ENCODE measurements around the gene RAET1E.
"Not testable (repeated sequence)": the region's sequence is repeated elsewhere in the genome, so short reads cannot be mapped to it uniquely, and the experiment has no call there.

RAET1E gene

DNA sequence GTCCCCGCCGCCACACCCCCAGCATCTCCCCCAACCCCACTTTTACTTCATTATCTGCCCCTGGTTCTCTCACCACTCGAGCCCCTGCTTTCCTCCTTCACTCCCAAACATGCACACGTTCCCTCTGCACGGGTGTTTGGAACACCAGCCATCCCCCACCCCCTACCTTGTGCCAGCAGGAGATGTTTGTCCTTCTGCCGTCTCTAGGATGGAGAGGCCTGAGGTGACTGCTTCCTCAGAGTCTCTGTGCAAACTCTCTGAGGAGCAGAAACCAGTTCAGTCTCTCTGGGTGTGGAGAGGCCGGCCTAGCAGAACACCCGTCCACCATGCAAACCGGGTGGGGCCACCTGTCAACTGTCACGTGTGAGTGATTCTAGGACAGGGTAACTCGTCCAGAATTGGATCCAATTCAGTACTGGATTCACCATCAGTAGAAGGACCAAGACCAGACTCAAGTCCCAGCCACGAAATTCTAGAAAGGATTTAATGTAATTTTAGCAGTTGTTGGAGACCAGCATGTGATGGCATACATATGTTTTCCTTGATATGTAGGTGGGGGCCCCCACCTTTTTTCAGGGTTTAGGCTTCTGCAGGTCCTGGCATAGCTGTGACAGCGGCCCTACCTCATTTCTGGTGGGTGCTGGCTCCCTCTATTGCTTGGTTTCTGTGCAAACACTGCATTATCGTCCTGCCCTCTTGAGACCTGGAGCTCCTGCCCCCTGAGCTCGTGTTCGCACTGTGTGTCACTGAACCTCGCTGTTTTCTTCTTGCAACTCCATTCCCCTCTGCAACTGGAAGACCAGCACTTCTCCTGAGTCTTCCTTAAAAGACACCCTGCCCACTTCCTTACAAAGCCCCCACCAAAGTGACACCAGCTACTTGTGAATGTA, at the start of gene RAET1E:
Gene RAET1E (minus strand): TSS at position 259 of the 890 bp plus-strand sequence. CDS start 7,212 bp downstream, outside the sequence.
- DNase-seq: no peak

DNA sequence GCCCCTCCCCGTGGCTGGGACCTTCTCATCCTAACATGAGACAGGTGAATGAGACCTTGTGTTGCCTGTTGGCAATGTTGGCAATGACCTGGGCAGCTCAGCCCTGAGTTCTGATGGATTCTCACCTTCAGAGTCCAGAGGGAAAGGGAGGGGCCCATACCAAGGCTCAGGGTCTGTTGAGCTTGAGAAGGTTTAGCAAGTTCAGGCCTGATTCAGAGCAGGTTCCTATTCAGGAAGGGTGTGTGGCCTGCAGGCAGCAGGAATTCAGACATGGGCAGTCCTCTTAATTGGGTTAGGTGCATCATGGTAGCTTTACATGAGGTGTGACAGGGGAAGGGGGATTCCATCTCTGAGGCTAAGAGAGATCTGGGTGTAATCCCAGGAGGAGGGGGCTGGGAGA, 49.6 kb upstream of the RAET1E start:
- not testable (repeated sequence) for DNase-seq

DNA sequence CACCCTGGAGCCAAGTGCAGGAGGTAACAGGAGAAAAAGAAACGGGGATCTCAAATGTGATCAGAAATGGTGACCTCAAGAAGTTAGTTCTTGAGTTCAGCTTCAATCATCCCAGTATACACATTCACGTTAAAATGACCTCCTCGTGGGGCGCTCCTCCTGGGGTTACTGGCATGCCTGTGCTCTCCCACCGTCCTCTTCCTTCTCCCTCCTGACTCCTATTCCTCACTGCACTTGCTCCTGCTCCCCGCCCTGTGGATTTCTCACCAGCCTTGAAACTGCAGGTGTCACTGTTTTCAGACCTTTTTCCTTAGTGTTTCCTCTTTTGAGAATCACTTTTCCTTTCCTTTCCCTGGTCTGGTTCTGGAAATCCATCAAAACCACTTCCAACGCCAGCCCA, 48.7 kb upstream of the RAET1E start:
- not testable (repeated sequence) for DNase-seq

DNA sequence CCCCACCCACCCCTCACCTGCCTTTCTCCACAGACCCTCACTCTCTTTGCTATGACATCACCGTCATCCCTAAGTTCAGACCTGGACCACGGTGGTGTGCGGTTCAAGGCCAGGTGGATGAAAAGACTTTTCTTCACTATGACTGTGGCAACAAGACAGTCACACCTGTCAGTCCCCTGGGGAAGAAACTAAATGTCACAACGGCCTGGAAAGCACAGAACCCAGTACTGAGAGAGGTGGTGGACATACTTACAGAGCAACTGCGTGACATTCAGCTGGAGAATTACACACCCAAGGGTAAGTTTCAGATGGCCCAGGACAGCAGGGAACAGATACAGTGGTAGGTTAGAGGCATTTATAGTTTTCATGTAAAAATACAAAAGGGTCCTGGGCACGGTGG, 47.4 kb upstream of the RAET1E start:
- not testable (repeated sequence) for DNase-seq

DNA sequence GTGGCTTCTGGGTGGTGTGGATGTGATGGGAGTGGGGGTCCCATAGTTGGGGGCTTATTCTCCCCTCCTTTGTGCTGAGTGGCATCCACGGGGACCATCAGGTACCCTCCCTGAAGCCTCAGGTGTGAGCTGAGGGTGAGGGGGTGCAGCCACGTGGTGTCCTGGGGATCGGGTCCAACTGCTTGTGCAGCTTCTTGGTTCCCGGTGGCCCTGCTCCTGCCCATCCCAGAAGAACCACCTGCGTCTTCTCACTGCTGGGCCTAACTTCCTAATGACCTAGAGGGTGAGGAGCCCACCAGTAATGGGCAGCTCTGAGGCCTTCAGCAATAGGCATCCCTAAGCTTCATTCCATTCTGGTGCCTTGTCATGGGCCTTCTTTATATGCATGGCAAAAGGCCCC, 45.4 kb upstream of the RAET1E start:
- not testable (repeated sequence) for DNase-seq

- no peak for DNase-seq
Observed at GRCh38 chr6:149942461-149942829, 44.5 kb upstream of the RAET1E start.

- DNase-seq: peak; percentile 70
Observed at GRCh38 chr6:149941583-149942460, 43.9 kb upstream of the RAET1E start, which contains the start of gene ULBP2. Gene ULBP2, plus strand, starts transcription at chr6:149942014. Its CDS starts 59 bp downstream, at chr6:149942073.

DNA sequence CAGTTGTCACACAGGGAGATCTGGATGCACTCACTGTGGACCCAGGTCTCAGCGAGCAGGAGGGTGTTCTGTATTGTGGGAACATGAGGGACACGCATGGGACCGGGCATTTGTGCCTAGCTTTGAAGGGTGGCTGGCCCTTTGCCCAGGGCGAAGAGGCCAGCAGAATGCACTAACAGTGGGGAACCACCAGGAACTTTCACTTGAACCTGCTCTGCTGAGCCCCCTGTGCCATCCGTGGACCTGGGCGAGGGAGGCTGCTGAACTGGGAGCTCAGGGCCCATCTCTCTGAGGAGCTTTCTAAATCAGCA, 42.7 kb upstream of the RAET1E start:
- DNase-seq: no peak

- no peak for DNase-seq
Observed at GRCh38 chr6:149939909-149940671, 42.2 kb upstream of the RAET1E start.

- DNase-seq: no peak
Observed at GRCh38 chr6:149939356-149939648, 41.4 kb upstream of the RAET1E start.

GRCh38 chr6:149938571-149939355, 40.9 kb upstream of the RAET1E start:
- no peak for DNase-seq

DNA sequence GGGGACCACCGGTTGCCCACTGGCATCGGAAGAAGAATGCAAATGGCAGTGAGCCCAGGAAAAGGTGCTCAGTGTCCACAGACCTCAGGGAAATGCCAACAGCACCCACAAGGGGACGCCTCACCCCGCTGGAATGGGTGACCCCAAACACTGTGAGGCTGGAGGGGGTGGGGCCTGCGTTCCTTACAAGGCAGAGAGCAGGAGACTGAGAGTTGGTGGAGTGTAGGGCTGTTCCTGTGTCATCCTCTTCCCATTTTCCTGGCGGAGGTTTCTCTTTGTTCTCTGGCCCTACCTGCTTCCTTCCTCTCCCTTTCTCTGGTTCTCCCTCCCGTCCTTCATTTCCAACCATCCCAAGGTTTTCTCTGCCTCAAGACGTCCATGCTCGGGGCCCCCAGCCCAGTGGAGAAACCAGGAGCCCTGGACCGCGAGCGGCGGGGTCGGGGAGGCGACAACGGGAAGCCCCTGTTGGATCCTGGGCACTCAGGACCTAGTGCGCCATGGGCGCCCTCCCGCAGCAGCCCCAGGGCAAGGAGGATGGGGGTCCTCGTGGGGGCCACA, 40.2 kb upstream of the RAET1E start:
- DNase-seq: not testable (repeated sequence)

GRCh38 chr6:149936743-149937142, 38.8 kb upstream of the RAET1E start:
- DNase-seq: no peak

- DNase-seq: no peak
Observed at GRCh38 chr6:149935668-149936067, 37.8 kb upstream of the RAET1E start.

DNA sequence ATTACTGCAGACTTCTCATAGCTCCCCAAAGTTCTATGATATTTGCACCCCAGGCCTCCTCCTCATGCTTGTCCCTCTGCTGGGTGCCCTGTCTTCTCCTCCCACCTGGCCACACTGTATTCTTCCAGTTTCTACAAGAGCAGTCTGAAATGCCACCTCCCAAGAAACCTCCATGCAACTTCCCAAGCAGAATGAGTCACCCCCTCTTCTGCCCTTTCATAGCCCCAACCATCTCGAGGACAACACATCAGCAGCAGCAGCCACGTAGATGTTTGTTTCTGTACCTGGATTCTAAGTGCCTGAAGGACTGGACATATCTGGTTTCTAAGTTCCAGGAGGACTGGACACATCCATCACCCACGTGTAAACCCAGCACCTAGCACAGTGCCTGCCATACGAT, 37.3 kb upstream of the RAET1E start:
- no peak for DNase-seq

DNA sequence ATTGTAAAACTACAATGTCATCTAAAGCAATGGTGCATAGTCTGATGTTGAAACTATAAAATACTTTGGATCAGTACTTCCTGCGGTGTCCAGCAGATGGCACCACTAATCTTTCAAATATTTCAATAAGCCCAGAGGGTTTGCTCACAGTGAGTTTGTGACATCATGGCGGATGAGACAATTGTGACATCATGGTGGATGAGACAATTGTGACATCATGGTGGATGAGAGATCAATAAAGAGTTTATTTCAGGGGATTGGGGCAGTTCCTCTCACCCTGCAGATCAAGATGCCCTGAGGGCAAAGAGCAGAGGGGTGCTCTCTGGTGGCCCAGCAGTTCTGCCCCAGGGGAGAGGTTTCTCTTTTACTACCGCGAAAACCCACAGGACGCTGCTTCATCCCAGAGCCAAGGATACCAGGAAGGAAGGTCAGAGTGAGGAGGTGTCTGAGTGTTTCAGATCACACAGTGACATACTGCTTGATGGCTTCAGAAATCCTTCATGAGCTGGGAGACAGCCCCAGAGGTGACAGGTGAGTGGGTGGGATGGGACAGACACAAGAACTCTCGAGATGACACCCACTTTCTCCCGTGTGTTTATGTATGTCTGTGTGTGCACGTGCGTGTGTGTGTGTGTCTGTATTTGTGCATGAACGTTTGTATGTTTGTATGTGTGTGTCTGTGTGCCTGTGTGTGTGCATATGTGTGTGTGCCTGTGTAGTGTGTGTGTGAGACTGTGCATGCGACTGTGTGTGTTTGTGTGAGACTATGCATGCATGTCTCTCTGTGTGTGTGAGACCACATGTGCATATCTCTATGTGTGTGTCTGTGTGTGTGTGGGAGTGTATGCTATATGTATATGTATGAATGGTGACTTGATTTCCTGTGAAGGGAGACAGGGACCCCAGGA, 36.6 kb upstream of the RAET1E start:
- peak; percentile 49 for DNase-seq

GRCh38 chr6:149933461-149933860, 35.5 kb upstream of the RAET1E start:
- DNase-seq: no peak

- no peak for DNase-seq
Observed at GRCh38 chr6:149933036-149933435, 35.1 kb upstream of the RAET1E start.

GRCh38 chr6:149931501-149931900, 33.6 kb upstream of the RAET1E start:
- DNase-seq: no peak

- no peak for DNase-seq
Observed at GRCh38 chr6:149929422-149929821, 31.5 kb upstream of the RAET1E start.

DNA sequence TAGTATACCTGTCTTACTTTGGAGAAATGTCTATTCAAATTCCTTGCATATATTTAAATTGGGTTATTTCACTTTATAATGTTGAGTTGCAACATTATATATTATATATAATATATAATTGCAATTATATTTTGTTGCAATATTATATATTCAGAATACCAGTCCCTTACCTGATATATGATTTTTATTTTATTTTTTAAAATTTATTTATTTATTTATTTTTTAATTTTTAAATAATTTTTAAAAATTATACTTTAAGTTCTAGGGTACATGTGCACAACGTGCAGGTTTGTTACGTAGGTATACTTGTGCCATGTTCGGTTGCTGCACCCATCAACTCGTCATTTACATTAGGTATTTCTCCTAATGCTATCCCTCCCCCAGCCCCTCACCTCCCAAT, 29.1 kb upstream of the RAET1E start:
- not testable (repeated sequence) for DNase-seq
